ENCODE data around the gene ZBTB7B.

Gene ZBTB7B

DNA sequence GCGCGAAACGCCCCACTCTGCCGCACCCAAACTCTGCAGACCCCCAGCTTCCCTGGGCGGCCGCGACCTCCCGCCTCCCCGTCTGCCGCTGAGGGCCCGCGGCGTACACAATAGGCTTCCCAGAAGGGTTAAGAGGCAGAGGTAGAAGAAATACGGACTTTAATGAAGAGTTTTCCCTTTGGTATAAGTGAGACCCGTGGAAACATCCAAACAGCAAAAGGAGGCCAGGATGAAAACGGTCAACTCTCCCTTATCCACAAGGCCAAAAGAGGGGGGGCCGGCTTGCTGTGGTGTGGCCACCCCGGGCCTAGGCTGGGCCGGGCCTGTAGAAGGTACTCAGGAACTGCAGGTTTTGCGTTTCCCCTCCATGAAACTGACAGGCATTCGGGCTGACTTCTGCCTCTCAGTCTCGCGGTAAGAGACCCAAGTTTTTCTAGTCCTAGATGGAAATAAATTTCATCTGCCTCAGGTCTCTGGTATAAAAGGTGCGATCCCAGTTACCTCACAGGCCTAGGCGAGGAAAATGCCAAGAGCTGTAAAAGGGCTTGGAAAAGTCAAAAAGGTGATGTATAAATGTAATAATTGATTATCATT lies 40.3 kb upstream of the ZBTB7B start:
- TF ChIP-seq, protein P1, sequence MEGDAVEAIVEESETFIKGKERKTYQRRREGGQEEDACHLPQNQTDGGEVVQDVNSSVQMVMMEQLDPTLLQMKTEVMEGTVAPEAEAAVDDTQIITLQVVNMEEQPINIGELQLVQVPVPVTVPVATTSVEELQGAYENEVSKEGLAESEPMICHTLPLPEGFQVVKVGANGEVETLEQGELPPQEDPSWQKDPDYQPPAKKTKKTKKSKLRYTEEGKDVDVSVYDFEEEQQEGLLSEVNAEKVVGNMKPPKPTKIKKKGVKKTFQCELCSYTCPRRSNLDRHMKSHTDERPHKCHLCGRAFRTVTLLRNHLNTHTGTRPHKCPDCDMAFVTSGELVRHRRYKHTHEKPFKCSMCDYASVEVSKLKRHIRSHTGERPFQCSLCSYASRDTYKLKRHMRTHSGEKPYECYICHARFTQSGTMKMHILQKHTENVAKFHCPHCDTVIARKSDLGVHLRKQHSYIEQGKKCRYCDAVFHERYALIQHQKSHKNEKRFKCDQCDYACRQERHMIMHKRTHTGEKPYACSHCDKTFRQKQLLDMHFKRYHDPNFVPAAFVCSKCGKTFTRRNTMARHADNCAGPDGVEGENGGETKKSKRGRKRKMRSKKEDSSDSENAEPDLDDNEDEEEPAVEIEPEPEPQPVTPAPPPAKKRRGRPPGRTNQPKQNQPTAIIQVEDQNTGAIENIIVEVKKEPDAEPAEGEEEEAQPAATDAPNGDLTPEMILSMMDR (IDR thresholded peaks at IDR 0.05; ENCODE audit: low read depth, low read length), result no peak
- no peak for DNase-seq (ENCODE audit: extremely low read depth, low read depth)

DNA sequence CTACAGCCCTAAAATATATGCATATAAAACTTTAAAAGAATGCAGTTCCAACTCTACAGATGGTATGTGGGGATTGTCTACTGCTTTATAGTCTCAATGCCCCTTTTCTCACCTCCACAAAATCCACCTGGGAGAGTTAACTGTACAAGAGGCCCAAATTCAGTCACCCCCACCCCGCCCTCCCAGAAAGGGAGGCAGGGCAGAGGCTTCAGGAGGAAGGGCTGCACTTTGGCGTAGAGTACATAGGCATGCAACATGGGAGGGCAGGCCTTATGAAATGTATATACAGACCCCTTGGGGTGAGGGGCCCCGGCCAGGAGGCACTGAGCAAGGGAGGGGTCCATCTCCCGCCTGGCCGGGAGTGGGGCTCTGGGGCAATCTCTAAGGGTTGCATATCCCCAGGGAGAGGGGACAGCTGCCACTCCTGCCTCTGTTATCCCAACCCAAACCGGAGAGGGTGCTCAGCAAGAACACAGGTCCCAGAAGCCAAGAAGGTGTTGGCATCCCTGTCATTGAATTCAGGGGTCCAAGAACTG lies 39.7 kb upstream of the ZBTB7B start:
- TF ChIP-seq, protein P1 (IDR thresholded peaks at IDR 0.05; ENCODE audit: low read depth, low read length), result no peak
- DNase-seq (ENCODE audit: extremely low read depth, low read depth), result no peak

DNA sequence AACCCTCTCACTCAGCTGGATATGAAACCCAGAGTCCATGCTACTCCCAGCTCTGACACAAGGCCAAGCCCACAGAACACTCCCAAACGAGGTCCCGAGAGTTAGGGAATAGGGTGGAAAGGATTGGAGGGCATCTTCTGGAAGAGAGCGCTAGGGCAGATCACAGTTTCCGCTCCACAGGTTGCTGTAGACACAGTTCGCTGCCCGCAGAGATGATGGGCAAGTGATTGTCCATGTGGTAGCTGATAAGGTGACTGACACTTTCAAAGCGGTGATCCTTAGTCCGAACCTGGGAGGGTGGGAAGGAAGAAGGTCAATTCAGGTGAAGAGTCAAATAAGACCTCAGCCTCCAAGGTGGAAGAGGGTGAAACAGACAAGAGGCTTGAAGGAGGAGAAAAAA lies 39.0 kb upstream of the ZBTB7B start:
- TF ChIP-seq, protein P1 (IDR thresholded peaks at IDR 0.05; ENCODE audit: low read depth, low read length), result no peak
- no peak for DNase-seq (ENCODE audit: extremely low read depth, low read depth)

DNA sequence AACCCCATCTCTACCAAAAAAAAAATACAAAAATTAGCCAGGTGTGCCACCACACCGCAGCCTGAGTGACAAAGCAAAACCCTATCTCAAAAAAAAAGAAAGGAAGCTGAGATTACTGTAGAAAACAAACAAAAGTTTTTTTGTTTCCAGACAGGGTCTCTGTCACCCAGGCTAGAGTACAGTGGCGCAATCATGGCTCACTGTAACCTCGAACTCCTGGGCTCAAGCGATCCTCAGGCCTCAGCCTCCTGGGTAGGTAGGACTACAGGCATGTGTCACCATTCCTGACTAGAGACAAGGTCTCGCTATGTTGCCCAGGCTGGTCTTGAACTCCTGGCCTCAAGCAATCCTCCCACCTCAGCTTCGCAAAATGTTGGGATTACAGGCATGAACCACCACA lies 38.2 kb upstream of the ZBTB7B start:
- TF ChIP-seq, protein P1 (IDR thresholded peaks at IDR 0.05; ENCODE audit: low read depth, low read length), result no peak
- DNase-seq (ENCODE audit: extremely low read depth, low read depth), result no peak

DNA sequence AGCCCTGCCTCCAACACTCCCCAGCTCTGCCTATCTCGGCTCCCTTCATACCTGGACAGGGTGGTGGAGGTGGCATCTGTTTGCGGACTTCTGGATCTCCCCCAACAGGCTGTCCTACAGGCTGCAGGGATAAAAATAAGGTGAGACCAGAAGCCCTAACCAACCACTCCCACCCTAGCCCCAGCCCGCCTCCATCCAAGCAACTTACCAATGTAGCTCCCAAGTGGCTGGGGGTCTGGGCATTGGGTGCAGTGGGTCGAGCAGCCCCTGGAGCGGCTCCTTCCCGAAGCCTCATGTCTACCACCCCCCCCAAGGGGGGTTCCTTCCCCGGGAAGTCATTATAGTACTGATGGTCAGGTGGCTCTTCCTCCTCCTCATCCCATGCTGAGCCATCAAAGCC lies 36.5 kb upstream of the ZBTB7B start:
- TF ChIP-seq, protein P1 (IDR thresholded peaks at IDR 0.05; ENCODE audit: low read depth, low read length), result no peak
- no peak for DNase-seq (ENCODE audit: extremely low read depth, low read depth)

DNA sequence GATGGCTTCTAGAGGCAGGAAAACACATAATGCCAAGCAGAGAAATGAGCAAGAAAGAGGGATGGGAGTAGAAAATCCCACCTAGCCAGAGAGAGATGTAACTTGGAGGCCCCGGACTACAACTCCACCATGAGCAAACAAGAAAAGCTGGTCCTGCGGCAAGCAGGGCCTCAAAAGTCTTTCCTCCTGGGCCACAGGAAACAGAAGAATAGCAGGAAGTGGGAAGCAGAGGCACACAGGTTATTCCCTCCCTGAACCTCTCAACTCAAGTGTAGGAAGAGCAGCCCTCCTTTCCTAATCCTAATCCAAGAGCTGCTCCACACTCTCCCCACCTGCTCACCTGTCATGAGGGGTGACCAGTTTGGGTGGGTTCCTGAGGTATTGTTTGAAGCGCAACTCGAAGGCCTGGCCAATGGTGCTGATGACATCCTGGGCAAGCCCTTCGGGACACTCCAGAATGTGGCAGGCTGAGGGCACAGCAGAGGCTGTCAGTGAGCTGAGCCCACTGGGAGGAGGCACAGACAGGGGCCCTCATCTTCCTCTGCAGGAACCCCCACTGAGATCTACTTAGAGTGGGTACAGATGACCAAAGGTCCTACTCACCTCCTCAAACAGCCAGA lies 35.2 kb upstream of the ZBTB7B start:
- TF ChIP-seq, protein P1 (IDR thresholded peaks at IDR 0.05; ENCODE audit: low read depth, low read length), result no peak
- DNase-seq (ENCODE audit: extremely low read depth, low read depth), result no peak

DNA sequence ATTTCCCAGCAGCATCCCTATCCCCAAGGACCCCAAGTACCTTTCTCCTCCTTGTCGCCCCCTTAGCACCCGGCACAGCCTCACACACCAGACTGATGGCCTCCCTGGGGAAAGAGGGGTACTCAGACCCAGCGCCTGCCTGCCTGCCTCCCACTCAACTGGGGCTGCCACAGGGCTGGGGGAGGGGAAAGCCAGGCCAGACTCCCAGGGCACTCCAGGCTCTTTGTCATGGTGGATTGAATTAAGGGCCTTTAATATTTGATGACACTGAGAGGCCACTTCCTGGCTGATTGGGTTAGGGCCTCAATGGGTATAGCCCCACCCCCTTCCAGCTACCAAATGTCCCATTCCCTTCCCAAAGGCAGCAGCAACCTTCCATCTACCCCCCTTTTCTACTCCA lies 33.9 kb upstream of the ZBTB7B start:
- no peak for DNase-seq (ENCODE audit: extremely low read depth, low read depth)
- TF ChIP-seq, protein P1 (IDR thresholded peaks at IDR 0.05; ENCODE audit: low read depth, low read length), result no peak
